ENCODE data around the gene CCDC68. TPM values are rescaled to one million over a fixed set of nuclear protein-coding genes. Genes with fewer than 3 reads are reported as not detected.

Gene CCDC68
- total RNA-seq, 1 experiment from 2014 or later = 16.0 TPM

- TF ChIP-seq CTCF (IDR thresholded peaks at IDR 0.05; ENCODE audit: unreplicated experiment) = no peak
- BruUV-seq (replicated peaks) = no TSS peak
- peaks cover 12% of the 10 kb centered on the region for H3K36me3 Mint-ChIP-seq (ENCODE audit: insufficient read depth, unreplicated experiment)
- H3K4me3 Mint-ChIP-seq (ENCODE audit: low read depth, unreplicated experiment) = no peak overlapping the region
- CTCF ChIA-PET = interaction anchor here (0.8 to 1.3 kb wide), 2 partner anchors 10 to 223 kb away, joined by 3 read pairs; no protein-coding TSS in a partner anchor
- no peaks in the 10 kb centered on the region for H3K27me3 Mint-ChIP-seq (ENCODE audit: unreplicated experiment)
- peaks cover 30% of the 10 kb centered on the region for H3K4me1 Mint-ChIP-seq (ENCODE audit: low read depth, unreplicated experiment)
- no peak for DNase-seq
- no peaks in the 10 kb centered on the region for H3K9me3 Mint-ChIP-seq (ENCODE audit: low read depth, unreplicated experiment)
- no peak overlapping the region for H3K27ac Mint-ChIP-seq (ENCODE audit: unreplicated experiment)
- intact Hi-C loops (cut with micrococcal nuclease; ENCODE audit: unreplicated experiment) = loop anchor here (10.0 kb wide), 1 partner anchor 512 kb away; no protein-coding TSS in a partner anchor
Measured at GRCh38 chr18:54956506-54956905, 2.8 kb downstream of the CCDC68 start.

DNA sequence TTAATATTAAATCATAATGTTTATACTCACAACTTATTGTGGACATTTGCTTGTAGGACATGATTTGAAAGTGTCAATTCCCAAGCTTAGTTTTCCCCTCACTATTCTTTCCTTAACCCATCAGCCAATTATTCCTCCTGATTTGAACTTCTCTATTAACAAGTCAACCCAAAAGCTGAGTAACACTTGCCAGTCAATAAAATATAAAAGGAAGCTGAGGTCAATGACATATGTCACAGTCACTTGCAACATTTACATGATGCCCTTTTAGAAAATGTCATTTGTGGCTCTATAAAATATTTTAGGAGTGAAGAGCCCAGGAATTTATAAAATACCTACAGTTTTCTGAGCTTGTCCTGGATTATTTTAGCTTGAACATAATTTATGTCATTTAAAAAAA, 7.2 kb downstream of the CCDC68 start:
- Mint-ChIP-seq H3K36me3 (ENCODE audit: insufficient read depth, unreplicated experiment) (no peaks in the 10 kb centered on the region), H3K27ac (ENCODE audit: unreplicated experiment) (no peak overlapping the region), H3K27me3 (ENCODE audit: unreplicated experiment) (no peaks in the 10 kb centered on the region), H3K9me3 (ENCODE audit: low read depth, unreplicated experiment) (no peaks in the 10 kb centered on the region), H3K4me3 (ENCODE audit: low read depth, unreplicated experiment) (no peak overlapping the region), H3K4me1 (ENCODE audit: low read depth, unreplicated experiment) (peaks cover 41% of the 10 kb centered on the region)
- CTCF ChIA-PET = interaction anchor here (1.3 kb wide), 1 partner anchor 268 kb away, joined by 4 read pairs; no protein-coding TSS in a partner anchor
- intact Hi-C loops (cut with micrococcal nuclease; ENCODE audit: unreplicated experiment) = loop anchor here (10.0 kb wide), 1 partner anchor 507 kb away; no protein-coding TSS in a partner anchor
- no TSS peak for BruUV-seq (replicated peaks)
- no peak for DNase-seq
- no peak for TF ChIP-seq CTCF (IDR thresholded peaks at IDR 0.05; ENCODE audit: unreplicated experiment)

GRCh38 chr18:54950221-54950620, 9.0 kb downstream of the CCDC68 start:
- CTCF ChIA-PET = interaction anchor here (0.7 to 2.8 kb wide), 5 partner anchors 19 to 506 kb away, joined by 3 to 17 read pairs (median 3); no protein-coding TSS in a partner anchor
- H3K4me1 Mint-ChIP-seq (ENCODE audit: low read depth, unreplicated experiment) = peaks cover 55% of the 10 kb centered on the region

DNA sequence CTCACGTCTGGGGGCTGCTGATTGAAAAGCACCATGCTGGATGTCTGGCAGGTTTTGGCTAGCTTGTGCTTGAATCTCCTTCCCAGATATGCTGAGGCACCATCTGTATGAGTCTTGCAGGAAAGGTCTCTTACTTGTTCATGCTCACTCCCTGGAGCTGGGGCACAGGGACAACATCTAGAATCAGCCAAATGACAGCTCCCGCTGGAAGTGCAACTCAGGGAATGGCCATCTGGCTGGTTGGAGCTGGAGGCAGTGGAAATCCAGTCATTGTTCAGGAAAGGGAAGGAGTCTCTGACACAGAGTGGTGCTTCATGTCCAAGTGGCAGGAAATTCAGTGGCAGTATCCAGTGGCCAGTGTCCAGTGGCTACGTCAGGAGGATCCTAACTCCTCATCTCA, 9.7 kb downstream of the CCDC68 start:
- BruUV-seq (replicated peaks) = no TSS peak
- H3K36me3 Mint-ChIP-seq (ENCODE audit: insufficient read depth, unreplicated experiment) = peaks cover 14% of the 10 kb centered on the region
- TF ChIP-seq CTCF (IDR thresholded peaks at IDR 0.05; ENCODE audit: unreplicated experiment) = no peak

More at GRCh38 chr18:54950221-54950620, 9.0 kb downstream of the CCDC68 start:
- H3K27me3 Mint-ChIP-seq (ENCODE audit: unreplicated experiment) = no peaks in the 10 kb centered on the region
- peak; percentile 47 for TF ChIP-seq CTCF (IDR thresholded peaks at IDR 0.05; ENCODE audit: unreplicated experiment)
- H3K9me3 Mint-ChIP-seq (ENCODE audit: low read depth, unreplicated experiment) = no peaks in the 10 kb centered on the region
- intact Hi-C loops (cut with micrococcal nuclease; ENCODE audit: unreplicated experiment) = loop anchor here (1.0 to 10.0 kb wide), 2 partner anchors 271 to 505 kb away; no protein-coding TSS in a partner anchor
- no peak overlapping the region for H3K4me3 Mint-ChIP-seq (ENCODE audit: low read depth, unreplicated experiment)
- peaks cover 14% of the 10 kb centered on the region for H3K36me3 Mint-ChIP-seq (ENCODE audit: insufficient read depth, unreplicated experiment)
- H3K27ac Mint-ChIP-seq (ENCODE audit: unreplicated experiment) = peak overlapping the region; percentile 78
- DNase-seq = peak; percentile 43
- BruUV-seq (replicated peaks) = no TSS peak

More for the DNA sequence above, 9.7 kb downstream of the CCDC68 start:
- peaks cover 61% of the 10 kb centered on the region for H3K4me1 Mint-ChIP-seq (ENCODE audit: low read depth, unreplicated experiment)
- H3K27me3 Mint-ChIP-seq (ENCODE audit: unreplicated experiment) = no peaks in the 10 kb centered on the region
- no peaks in the 10 kb centered on the region for H3K9me3 Mint-ChIP-seq (ENCODE audit: low read depth, unreplicated experiment)
- H3K27ac Mint-ChIP-seq (ENCODE audit: unreplicated experiment) = peak overlapping the region; percentile 78
- peak overlapping the region; percentile 29 for H3K4me3 Mint-ChIP-seq (ENCODE audit: low read depth, unreplicated experiment)
- DNase-seq = no peak
- intact Hi-C loops (cut with micrococcal nuclease; ENCODE audit: unreplicated experiment) = loop anchor here (5.0 kb wide), 3 partner anchors 77 to 392 kb away; no protein-coding TSS in a partner anchor
- CTCF ChIA-PET = interaction anchor here (0.8 to 2.8 kb wide), 3 partner anchors 95 to 505 kb away, joined by 3 to 17 read pairs (median 3); no protein-coding TSS in a partner anchor
